HEK293T (cell line): Measurements from ENCODE around the gene RAB11FIP4.

Source experiments
- CTCF ChIA-PET: fragments of 350-600 bp; formaldehyde crosslinking; extraction: SDS; loops from one replicate; lab custom pipeline; 2021; ENCODE audit warnings: antibody characterized with exemption, inconsistent platforms; lab: Yijun Ruan, JAX
- POLR2A ChIA-PET: fragments of 350-600 bp; formaldehyde crosslinking; extraction: SDS; loops from one replicate; lab custom pipeline; 2020; ENCODE audit warnings: antibody characterized with exemption, inconsistent platforms; lab: Yijun Ruan, JAX
- DNase-seq: peaks from one replicate; pipeline ENCODE4 v3.0.0; 2012; ENCODE audit warnings: mixed read lengths; ENCODE audit errors: extremely low spot score
- ARNT ChIP-seq: fragments of 450-650 bp; IDR thresholded peaks from 2 replicates; pipeline ENCODE4 v1.6.1; 2017; ENCODE audit warnings: mild to moderate bottlenecking
- BHLHE40 ChIP-seq: fragments of 450-650 bp; IDR thresholded peaks from 2 replicates; pipeline ENCODE4 v1.6.1; 2016; ENCODE audit warnings: mild to moderate bottlenecking, moderate library complexity, borderline replicate concordance
- CTBP1 ChIP-seq: fragments of 450-650 bp; IDR thresholded peaks from 2 replicates; pipeline ENCODE4 v1.6.1; 2016; ENCODE audit warnings: borderline replicate concordance
- ELF4 ChIP-seq: fragments of 450-650 bp; IDR thresholded peaks from 2 replicates; pipeline ENCODE4 v1.6.1; 2017; ENCODE audit warnings: antibody characterized with exemption
- FOXA1 ChIP-seq: fragments of 450-650 bp; IDR thresholded peaks from 2 replicates; pipeline ENCODE4 v1.6.1; 2016; ENCODE audit warnings: mild to moderate bottlenecking
- FOXK2 ChIP-seq: fragments of 450-650 bp; IDR thresholded peaks from 2 replicates; pipeline ENCODE4 v1.6.1; 2016; ENCODE audit warnings: mild to moderate bottlenecking
- FOXM1 ChIP-seq: fragments of 450-650 bp; IDR thresholded peaks from 2 replicates; pipeline ENCODE4 v1.6.1; 2017; ENCODE audit warnings: mild to moderate bottlenecking, borderline replicate concordance
- HDGF ChIP-seq: fragments of 450-650 bp; IDR thresholded peaks from 2 replicates; pipeline ENCODE4 v1.6.1; 2017; ENCODE audit warnings: antibody characterized with exemption, borderline replicate concordance
- L3MBTL2 ChIP-seq: fragments of 450-650 bp; conservative IDR thresholded peaks from 2 replicates; pipeline ENCODE4 v1.6.1; 2016; ENCODE audit warnings: mild to moderate bottlenecking
- LEF1 ChIP-seq: fragments of 450-650 bp; IDR thresholded peaks from 2 replicates; pipeline ENCODE4 v1.6.1; 2017; ENCODE audit warnings: mild to moderate bottlenecking, borderline replicate concordance
- NFRKB ChIP-seq: fragments of 450-650 bp; IDR thresholded peaks from 2 replicates; pipeline ENCODE4 v1.6.1; 2016; ENCODE audit warnings: mild to moderate bottlenecking, moderate library complexity
- SP1 ChIP-seq: fragments of 450-650 bp; IDR thresholded peaks from 2 replicates; pipeline ENCODE4 v1.6.1; 2017
- SUZ12 ChIP-seq: fragments of 450-650 bp; IDR thresholded peaks from 2 replicates; pipeline ENCODE4 v1.6.1; 2016; ENCODE audit warnings: mild to moderate bottlenecking
- TARDBP ChIP-seq: fragments of 450-650 bp; IDR thresholded peaks from 2 replicates; pipeline ENCODE4 v1.6.1; 2016
- ZNF384 ChIP-seq: fragments of 450-650 bp; IDR thresholded peaks from 2 replicates; pipeline ENCODE4 v1.6.1; 2016
- TF ChIP-seq, protein P1 (sequence below): fragments of 450-650 bp; IDR thresholded peaks from 2 replicates; pipeline ENCODE4 v1.6.1; 2016

RAB11FIP4 gene

DNA sequence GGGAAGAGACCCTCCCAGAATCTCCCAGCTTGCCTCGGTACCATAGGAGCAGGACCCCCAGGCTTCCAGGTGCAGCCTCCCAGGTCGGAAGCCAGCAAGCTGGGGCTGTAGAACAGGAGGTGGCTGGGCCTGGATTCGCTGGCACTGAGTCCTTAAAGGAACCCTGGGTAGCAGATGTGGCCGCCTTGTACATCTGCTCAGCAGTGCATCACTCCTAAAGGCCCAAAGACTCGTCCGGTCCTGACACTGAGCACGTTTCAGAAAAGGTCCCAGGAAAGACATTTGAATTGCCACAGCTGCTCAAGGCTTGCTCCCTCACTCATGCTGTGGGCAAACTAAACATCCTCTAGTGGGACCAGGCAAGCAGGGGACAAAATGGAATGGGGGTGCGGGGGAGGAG, 172.8 kb downstream of the RAB11FIP4 start:
- DNase-seq: no peak
- ChIA-PET CTCF (no interaction called here), POLR2A (no interaction called here)
- TF ChIP-seq NFRKB (no peak), SP1 (no peak), SUZ12 (no peak), CTBP1 (no peak), FOXA1 (no peak), BHLHE40 (no peak), HDGF (no peak), FOXM1 (no peak), L3MBTL2 (no peak), LEF1 (no peak)
- TF ChIP-seq, protein P1, sequence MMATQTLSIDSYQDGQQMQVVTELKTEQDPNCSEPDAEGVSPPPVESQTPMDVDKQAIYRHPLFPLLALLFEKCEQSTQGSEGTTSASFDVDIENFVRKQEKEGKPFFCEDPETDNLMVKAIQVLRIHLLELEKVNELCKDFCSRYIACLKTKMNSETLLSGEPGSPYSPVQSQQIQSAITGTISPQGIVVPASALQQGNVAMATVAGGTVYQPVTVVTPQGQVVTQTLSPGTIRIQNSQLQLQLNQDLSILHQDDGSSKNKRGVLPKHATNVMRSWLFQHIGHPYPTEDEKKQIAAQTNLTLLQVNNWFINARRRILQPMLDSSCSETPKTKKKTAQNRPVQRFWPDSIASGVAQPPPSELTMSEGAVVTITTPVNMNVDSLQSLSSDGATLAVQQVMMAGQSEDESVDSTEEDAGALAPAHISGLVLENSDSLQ: no peak

DNA sequence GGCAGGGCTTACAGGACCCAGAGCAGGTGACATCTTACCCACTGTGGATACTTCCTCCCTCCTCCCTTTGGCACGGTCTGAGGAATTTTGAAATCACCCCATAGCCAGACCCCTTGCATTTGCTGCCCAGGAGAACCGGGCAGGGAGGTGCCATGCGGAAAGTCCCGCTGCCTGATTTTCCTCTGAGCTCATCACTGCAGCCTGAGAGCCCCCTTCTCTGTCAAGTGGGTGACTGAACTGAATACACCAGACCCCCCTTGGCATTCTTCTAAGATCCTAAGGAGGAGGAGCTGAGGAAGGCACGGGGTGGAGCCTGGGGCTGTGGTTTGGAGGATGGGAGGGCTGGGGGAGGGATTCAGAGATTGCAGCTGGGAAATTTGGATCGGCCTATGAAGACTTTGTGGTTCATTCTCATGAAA, 173.4 kb downstream of the RAB11FIP4 start:
- POLR2A ChIA-PET: no interaction called here
- TF ChIP-seq NFRKB (no peak), ZNF384 (no peak), ARNT (no peak), SUZ12 (no peak), FOXA1 (no peak), SP1 (no peak), TARDBP (no peak), ELF4 (no peak), FOXK2 (no peak), HDGF (no peak), CTBP1 (no peak), LEF1 (no peak)
- TF ChIP-seq, protein P1: no peak
- CTCF ChIA-PET: no interaction called here
- DNase-seq: no peak

DNA sequence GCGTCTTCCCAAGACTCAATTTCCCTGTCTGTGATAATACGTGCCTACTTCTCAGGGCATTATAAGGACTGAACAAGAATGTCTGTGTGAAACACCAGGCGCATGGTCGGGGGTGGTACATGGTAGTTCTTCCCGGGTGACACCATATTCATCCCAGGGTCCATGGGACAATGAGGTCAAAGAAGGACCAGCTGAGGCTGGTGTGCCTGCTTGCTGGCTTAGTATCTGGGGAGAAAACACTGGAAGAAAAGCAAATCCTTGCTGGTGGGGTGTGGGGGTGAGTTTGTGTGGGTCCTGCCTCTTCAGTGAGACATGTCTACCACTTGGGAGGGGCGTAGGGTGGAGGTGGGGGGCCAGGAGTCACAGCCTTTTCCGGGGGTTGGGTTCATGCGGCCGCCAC, 174.2 kb downstream of the RAB11FIP4 start:
- CTCF ChIA-PET: interaction anchor here (0.6 kb wide), 1 partner anchor 347 kb away, joined by 3 read pairs; no protein-coding TSS in a partner anchor
- POLR2A ChIA-PET: no interaction called here
- no peak for DNase-seq
- TF ChIP-seq CTBP1 (no peak), FOXM1 (no peak), L3MBTL2 (no peak), FOXA1 (no peak), NFRKB (no peak), ZNF384 (no peak), BHLHE40 (no peak), TARDBP (no peak), ELF4 (no peak), SUZ12 (no peak), ARNT (no peak), SP1 (no peak), LEF1 (no peak), FOXK2 (no peak), HDGF (no peak)
- TF ChIP-seq, protein P1: no peak

DNA sequence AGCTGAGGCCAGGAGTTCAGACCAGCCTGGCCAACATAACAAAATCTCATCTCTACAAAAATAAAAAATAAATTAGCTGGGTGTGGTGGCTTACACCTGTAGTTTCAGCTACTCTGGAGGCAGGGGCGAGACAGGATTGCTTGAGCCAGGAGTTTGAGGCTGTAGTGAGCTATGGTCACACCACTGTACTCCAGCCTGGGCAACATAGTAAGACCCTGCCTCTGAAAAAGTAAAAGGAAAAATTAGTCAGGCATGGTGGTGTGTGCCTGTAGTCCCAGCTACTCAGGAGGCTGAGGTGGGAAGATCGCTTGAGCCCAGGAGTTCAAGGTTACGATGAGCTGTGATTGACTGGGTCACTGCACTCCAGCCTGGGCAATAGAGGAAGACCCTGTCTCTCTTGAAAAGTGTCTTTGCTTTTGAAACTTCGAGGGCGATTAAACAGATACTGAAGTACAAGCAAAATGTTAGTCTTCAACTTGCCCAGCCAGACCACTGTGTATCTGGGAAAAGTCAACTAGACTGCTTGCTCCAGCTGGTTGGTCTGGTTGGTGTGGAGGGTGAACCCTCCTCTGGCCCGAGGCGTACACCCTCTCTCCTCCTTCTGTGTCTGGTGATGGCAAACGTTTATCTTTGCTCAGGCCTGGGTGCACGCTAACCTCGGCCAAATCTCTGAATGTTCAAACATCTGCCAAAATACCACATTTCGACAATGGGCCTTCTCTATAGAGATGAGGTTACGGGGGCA, 174.9 kb downstream of the RAB11FIP4 start:
- no peak for TF ChIP-seq L3MBTL2
- TF ChIP-seq, protein P1: no peak
- TF ChIP-seq FOXK2: no peak
- TF ChIP-seq TARDBP: no peak
- TF ChIP-seq HDGF: no peak
- no peak for TF ChIP-seq ZNF384
- TF ChIP-seq FOXM1: no peak
- TF ChIP-seq SP1: no peak
- no peak for TF ChIP-seq SUZ12
- TF ChIP-seq FOXA1: no peak
- TF ChIP-seq BHLHE40: no peak
- ChIA-PET CTCF (interaction anchor here (0.6 kb wide), 1 partner anchor 346 kb away, joined by 3 read pairs; no protein-coding TSS in a partner anchor), POLR2A (no interaction called here)
- DNase-seq: no peak

DNA sequence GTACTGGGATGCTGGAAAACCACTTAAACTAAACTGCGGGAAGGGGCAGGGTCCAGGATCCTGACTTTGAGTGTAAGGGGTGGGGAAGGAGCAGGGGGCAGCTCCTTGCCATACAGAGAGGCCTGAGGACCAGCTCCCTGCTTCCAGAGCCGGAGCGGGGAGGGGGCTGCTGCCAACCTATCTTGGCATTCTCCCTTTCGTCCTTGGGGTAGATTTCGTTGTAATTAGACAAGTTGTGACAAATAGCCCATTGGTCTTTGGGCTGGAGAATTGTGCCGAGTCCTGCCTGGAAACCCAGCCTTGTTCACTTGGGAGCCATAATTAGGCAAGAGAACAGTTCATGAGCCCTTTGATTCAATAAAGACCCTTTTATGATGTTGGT, 175.5 kb downstream of the RAB11FIP4 start:
- TF ChIP-seq NFRKB (no peak), FOXA1 (no peak), ZNF384 (no peak), SP1 (no peak), ELF4 (no peak), L3MBTL2 (no peak), SUZ12 (no peak), CTBP1 (no peak), HDGF (no peak), TARDBP (no peak), ARNT (no peak), FOXK2 (no peak), LEF1 (no peak), FOXM1 (no peak), BHLHE40 (no peak)
- TF ChIP-seq, protein P1: no peak
- no peak for DNase-seq
- ChIA-PET CTCF (no interaction called here), POLR2A (no interaction called here)
